HG03066 (cell line): ENCODE data around the gene UCHL1.

Experiments
- ATAC-seq: cut with Tn5 transposase; IDR thresholded peaks from one replicate; pipeline ENCODE4 v1.9.1; 2021; ENCODE audit warnings: low read depth; ENCODE audit not compliant: unreplicated experiment

The UCHL1 gene

GRCh38 chr4:41256740-41257256 is at the start of gene UCHL1:
Gene UCHL1, plus strand, starts transcription at chr4:41256928. Its CDS starts 49 bp downstream, at chr4:41256977.
- peak; percentile 59 for ATAC-seq

- ATAC-seq, result no peak
Observed at GRCh38 chr4:41207291-41207831, 49.4 kb upstream of the UCHL1 start.

- ATAC-seq, result no peak
Observed at GRCh38 chr4:41209187-41209586, 47.5 kb upstream of the UCHL1 start.

GRCh38 chr4:41209901-41210300 is 46.8 kb upstream of the UCHL1 start:
- ATAC-seq, result no peak

GRCh38 chr4:41211951-41212615 is 44.6 kb upstream of the UCHL1 start:
- ATAC-seq, result no peak

GRCh38 chr4:41212616-41213203 is 44.0 kb upstream of the UCHL1 start:
- ATAC-seq, result no peak

- peak; percentile 14 for ATAC-seq
Observed at GRCh38 chr4:41213625-41214135, 43.0 kb upstream of the UCHL1 start.

- ATAC-seq, result peak; percentile 47
Observed at GRCh38 chr4:41214136-41214824, 42.4 kb upstream of the UCHL1 start, which contains the start of gene APBB2. Gene APBB2, minus strand, starts transcription at chr4:41214542. Its CDS starts 181,288 bp downstream, at chr4:41033254.

GRCh38 chr4:41214825-41215146 is 41.9 kb upstream of the UCHL1 start:
- ATAC-seq, result peak; percentile 6

GRCh38 chr4:41215155-41215554 is 41.6 kb upstream of the UCHL1 start:
- ATAC-seq, result no peak

- no peak for ATAC-seq
Observed at GRCh38 chr4:41215969-41216293, 40.8 kb upstream of the UCHL1 start.

- ATAC-seq, result peak; percentile 44
Observed at GRCh38 chr4:41216294-41217019, 40.3 kb upstream of the UCHL1 start.

GRCh38 chr4:41217020-41217333 is 39.8 kb upstream of the UCHL1 start:
- ATAC-seq, result no peak

GRCh38 chr4:41217374-41217773 is 39.4 kb upstream of the UCHL1 start:
- no peak for ATAC-seq

GRCh38 chr4:41218703-41219102 is 38.0 kb upstream of the UCHL1 start:
- no peak for ATAC-seq

- no peak for ATAC-seq
Observed at GRCh38 chr4:41219421-41219950, 37.2 kb upstream of the UCHL1 start.

- ATAC-seq, result no peak
Observed at GRCh38 chr4:41221850-41222645, 34.7 kb upstream of the UCHL1 start.

- no peak for ATAC-seq
Observed at GRCh38 chr4:41227902-41228301, 28.8 kb upstream of the UCHL1 start.

GRCh38 chr4:41232406-41232805 is 24.3 kb upstream of the UCHL1 start:
- no peak for ATAC-seq

- ATAC-seq, result no peak
Observed at GRCh38 chr4:41232856-41233255, 23.9 kb upstream of the UCHL1 start.
